ENCODE results near the gene RB1. TPM values are rescaled to one million over a fixed set of nuclear protein-coding genes. Genes with fewer than 3 reads are reported as not detected.

RB1 gene
- polyA plus RNA-seq, 1 donor: 59.2 TPM

Other genes with a start within 250 kb of the RB1 start
- 52.3 TPM for gene MED4, start 208.6 kb upstream of the RB1 start, polyA plus RNA-seq (ENCODE audit: insufficient read length)
- gene ITM2B, start 70.5 kb upstream of the RB1 start, polyA plus RNA-seq (ENCODE audit: insufficient read length): 292 TPM
- gene LPAR6, start 109.4 kb downstream of the RB1 start, polyA plus RNA-seq (ENCODE audit: insufficient read length): 19.6 TPM
- gene RCBTB2, start 229.3 kb downstream of the RB1 start, polyA plus RNA-seq (ENCODE audit: insufficient read length): 20.6 TPM